Natural killer cell (primary cell): ENCODE data around the gene C11orf16. TPM values are rescaled to one million over a fixed set of nuclear protein-coding genes. Genes with fewer than 3 reads are reported as not detected.

Experiments
- ATAC-seq, 3 donors: fragments of 150-1000 bp in 2 of 3; fragments of 200-7000 bp in 1 of 3; cut with Tn5 transposase; 1 replicate in 1 of 3; 2 replicates in 2 of 3; pipeline ENCODE4 v1.10.0; 2021; ENCODE audit warnings: mild to moderate bottlenecking in 2 of 3, moderate library complexity in 2 of 3
- DNase-seq, 2 donors: peaks; one replicate each; pipeline versions ENCODE4 v3.0.0 to v3.0.0-alpha.2; 2013 to 2021; ENCODE audit warnings: mixed read lengths in 1 of 2
- H3K27ac ChIP-seq: one replicate; pipeline ENCODE4 v1.5.1; 2013; ENCODE audit warnings: mild to moderate bottlenecking, low read length
- H3K27me3 ChIP-seq: one replicate; pipeline ENCODE4 v1.6.1; 2013; ENCODE audit warnings: low read length; ENCODE audit not compliant: control insufficient read depth, insufficient read depth
- H3K36me3 ChIP-seq: one replicate; pipeline ENCODE4 v1.6.1; 2013; ENCODE audit warnings: low read length; ENCODE audit not compliant: control insufficient read depth, insufficient read depth
- H3K4me1 ChIP-seq: one replicate; pipeline ENCODE4 v1.6.1; 2013; ENCODE audit warnings: low read length; ENCODE audit not compliant: control insufficient read depth, insufficient read depth
- H3K4me3 ChIP-seq: one replicate; pipeline ENCODE4 v1.5.1; 2013; ENCODE audit warnings: low read length
- H3K9me3 ChIP-seq: one replicate; pipeline ENCODE4 v1.6.1; 2013; ENCODE audit warnings: low read length; ENCODE audit not compliant: control insufficient read depth, insufficient read depth
- H3K27ac Mint-ChIP-seq, 2 donors: one replicate each; pipeline ENCODE4 v1.8.0; 2022; ENCODE audit warnings: mild to moderate bottlenecking in 2 of 2, mixed read lengths in 2 of 2, moderate library complexity in 1 of 2
- H3K27me3 Mint-ChIP-seq, 2 donors: one replicate each; pipeline ENCODE4 v1.8.0; 2022; ENCODE audit warnings: low read depth in 2 of 2, mixed read lengths in 2 of 2
- H3K36me3 Mint-ChIP-seq: one replicate; pipeline ENCODE4 v1.8.0; 2022; ENCODE audit warnings: mixed read lengths
- H3K4me1 Mint-ChIP-seq, 2 donors: one replicate each; pipeline ENCODE4 v1.8.0; 2022; ENCODE audit warnings: mixed read lengths in 2 of 2
- H3K4me3 Mint-ChIP-seq: one replicate; pipeline ENCODE4 v1.8.0; 2022; ENCODE audit warnings: mild to moderate bottlenecking, moderate library complexity, mixed read lengths
- H3K9me3 Mint-ChIP-seq, 2 donors: one replicate each; pipeline ENCODE4 v1.8.0; 2022; ENCODE audit warnings: mixed read lengths in 2 of 2
- CTCF ChIP-seq: fragments of 200-600 bp; IDR thresholded peaks from one replicate; pipeline ENCODE4 v1.8.0; 2022; ENCODE audit warnings: antibody characterized with exemption
- WGBS: methylation state at CpG from one replicate; pipeline ENCODE4 v1.1.7; 2013; ENCODE audit warnings: missing lambda C conversion rate; ENCODE audit not compliant: insufficient coverage; 5-methylcytosine and 5-hydroxymethylcytosine counted together
- intact Hi-C: fragments of 100-400 bp; cut with micrococcal nuclease; formaldehyde crosslinking; loops from one replicate; pipeline ENCODE4 v1.14.2; 2022
- total RNA-seq, 4 donors: library from RNA; stranded (reverse); fragments of 120-200 nt in 1 of 4; gene quantifications; one replicate each; pipeline versions ENCODE4 v1.2.3 to v1.2.4, GENCODE V29; 2013 to 2022

C11orf16 gene
- total RNA-seq, 3 donors from 2014 or later (not counting 1 experiment from before 2014, with no cell fraction given) = not detected

- Mint-ChIP-seq H3K36me3 (no peaks in the 10 kb centered on the region), H3K9me3 (no peaks in the 10 kb centered on the region), H3K27me3 (peaks cover 29 to 46% of the 10 kb centered on the region in 2 donors), H3K27ac (no peak overlapping the region), H3K4me3 (peak overlapping the region; percentile 25), H3K4me1 (no peaks in the 10 kb centered on the region)
- no peak for TF ChIP-seq CTCF
- no peak overlapping the region for H3K4me3 ChIP-seq
- H3K36me3 ChIP-seq = no peaks in the 10 kb centered on the region
- WGBS = 7% methylated on average over 25 of the region's 27 CpGs
- no peaks in the 10 kb centered on the region for H3K9me3 ChIP-seq
- no peak for DNase-seq
- peaks cover 19% of the 10 kb centered on the region for H3K27me3 ChIP-seq
- no peak for ATAC-seq
- H3K4me1 ChIP-seq = peaks cover 3% of the 10 kb centered on the region
- no peak overlapping the region for H3K27ac ChIP-seq
- intact Hi-C loops = no loop called here
Measured at GRCh38 chr11:8871171-8871775, 61.5 kb downstream of the C11orf16 start.

GRCh38 chr11:8870411-8871170, 62.2 kb downstream of the C11orf16 start:
- H3K9me3 Mint-ChIP-seq = no peaks in the 10 kb centered on the region
- no peak for TF ChIP-seq CTCF
- H3K27ac Mint-ChIP-seq = no peak overlapping the region
- no peaks in the 10 kb centered on the region for H3K36me3 Mint-ChIP-seq
- intact Hi-C loops = no loop called here
- Histone ChIP-seq H3K27me3 (peaks cover 19% of the 10 kb centered on the region), H3K4me3 (no peak overlapping the region), H3K9me3 (no peaks in the 10 kb centered on the region), H3K36me3 (no peaks in the 10 kb centered on the region), H3K4me1 (peaks cover 3% of the 10 kb centered on the region), H3K27ac (no peak overlapping the region)
- no peaks in the 10 kb centered on the region for H3K4me1 Mint-ChIP-seq
- H3K4me3 Mint-ChIP-seq = peak overlapping the region; percentile 45
- ATAC-seq (no peak), DNase-seq (peak in 1 of 2 donors; percentile 8)
- H3K27me3 Mint-ChIP-seq = peaks cover 29 to 49% of the 10 kb centered on the region in 2 donors
- under 1% methylated on average over 81 of the region's 81 CpGs for WGBS

Other genes with a start within 250 kb of the C11orf16 start
- 1 to 10 TPM; 4.0 to 7.0 (median 4.0) TPM for gene AKIP1, start 21.8 kb downstream of the C11orf16 start, total RNA-seq
- not detected for gene ASCL3, start 10.1 kb upstream of the C11orf16 start, total RNA-seq
- gene TMEM9B, start 31.5 kb upstream of the C11orf16 start, total RNA-seq = 10 to 100 TPM; 46.5 to 55.2 (median 51.4) TPM
- gene NRIP3, start 71.1 kb upstream of the C11orf16 start, total RNA-seq = 1 to 10 TPM; 2.3 to 6.1 (median 4.6) TPM
- gene SCUBE2, start 158.7 kb upstream of the C11orf16 start, total RNA-seq = not detected